ENCODE measurements around the gene B4GALNT2. TPM values are rescaled to one million over a fixed set of nuclear protein-coding genes. Genes with fewer than 3 reads are reported as not detected.

B4GALNT2 gene
- total and polyA plus RNA-seq, 2 donors (not counting 3 experiments of a cell fraction or from before 2014, with no cell fraction given) = 0.11 TPM; not detected in 1

DNA sequence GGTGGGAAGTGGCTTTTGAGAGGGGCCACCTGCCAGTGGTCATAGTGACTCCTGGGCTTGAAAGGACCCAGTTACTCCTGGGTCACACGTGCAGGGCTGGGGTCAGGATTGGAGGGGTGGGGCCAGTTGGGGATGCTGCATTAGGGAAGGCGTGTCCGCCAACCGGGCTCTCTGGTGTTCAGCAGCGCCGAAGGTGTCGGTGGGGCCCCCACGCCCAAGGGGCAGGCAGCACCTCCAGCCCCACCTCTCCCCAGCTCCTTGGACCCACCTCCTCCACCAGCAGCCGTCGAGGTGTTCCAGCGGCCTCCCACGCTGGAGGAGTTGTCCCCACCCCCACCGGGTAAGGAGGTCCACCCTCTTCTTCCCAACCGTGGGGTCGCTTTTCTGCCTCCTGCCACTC lies 87.4 kb downstream of the B4GALNT2 start:
- Histone ChIP-seq H3K9me1 (replicated peaks; ENCODE audit: control insufficient read depth, extremely low read depth, insufficient read depth, low read length) (no peaks in the 10 kb centered on the region), H2AFZ (ENCODE audit: low read depth, low read length) (no peak overlapping the region), H3K4me2 (ENCODE audit: insufficient read depth, low read length) (no peak overlapping the region), H3K9ac (replicated peaks; ENCODE audit: extremely low read depth, insufficient read depth, low read length) (no peak overlapping the region), H3K4me1 (ENCODE audit: control insufficient read depth, extremely low read depth, insufficient read depth, low read length) (peaks cover 25% of the 10 kb centered on the region), H3K27ac (ENCODE audit: insufficient read depth, low read depth, low read length) (no peak overlapping the region), H3K36me3 (ENCODE audit: control insufficient read depth in 2 of 2, extremely low read depth in 1 of 2, insufficient read depth in 2 of 2, low read length in 2 of 2) (peaks cover 2 to 24% of the 10 kb centered on the region in 2 experiments), H4K20me1 (replicated peaks; ENCODE audit: control insufficient read depth, extremely low read depth, insufficient read depth, low read length) (no peaks in the 10 kb centered on the region), H3K79me2 (ENCODE audit: control insufficient read depth, insufficient read depth, low read length) (peaks cover 8% of the 10 kb centered on the region), H3K4me3 (replicated peaks in 1 of 3; ENCODE audit: insufficient read depth in 1 of 3, low read depth in 1 of 3, low read length in 3 of 3) (no peak overlapping the region), H3K27me3 (ENCODE audit: control insufficient read depth in 2 of 2, insufficient read depth in 2 of 2, low read length in 2 of 2) (peaks cover 6 to 16% of the 10 kb centered on the region in 2 experiments), H3K9me3 (replicated peaks; ENCODE audit: control insufficient read depth, insufficient read depth, low read length) (no peaks in the 10 kb centered on the region)
- ChIA-PET CTCF (no interaction called here), POLR2A (no interaction called here)
- dilution Hi-C loops (cut with MboI; ENCODE audit: extremely low pct_ligation_motif_present, low sequenced_read_pairs) = no loop called here
- intact Hi-C loops (cut with micrococcal nuclease) = no loop called here
- TF ChIP-seq FOS (IDR thresholded peaks at IDR 0.05; ENCODE audit: borderline replicate concordance, insufficient read depth, low read length) (no peak), GATA2 (IDR thresholded peaks at IDR 0.05; ENCODE audit: insufficient read depth, insufficient read length, low read depth, low read length) (no peak), EZH2 (IDR thresholded peaks at IDR 0.05; ENCODE audit: borderline replicate concordance, low read depth, low read length, severe bottlenecking) (no peak), CTCF (IDR thresholded peaks at IDR 0.05; ENCODE audit: extremely low read depth in 1 of 2, insufficient read depth in 1 of 2, low read depth in 1 of 2, low read length in 2 of 2) (no peak), MYC (IDR thresholded peaks at IDR 0.05; ENCODE audit: low read depth, low read length) (no peak), POLR2A (IDR thresholded peaks at IDR 0.05; ENCODE audit: low read depth, low read length) (no peak), JUN (IDR thresholded peaks at IDR 0.05; ENCODE audit: borderline replicate concordance, insufficient read depth, insufficient read length, low read depth) (no peak), POLR2AphosphoS5 (IDR thresholded peaks at IDR 0.05; ENCODE audit: insufficient read depth, low read depth, low read length) (no peak)
- TF ChIP-seq, protein P1, sequence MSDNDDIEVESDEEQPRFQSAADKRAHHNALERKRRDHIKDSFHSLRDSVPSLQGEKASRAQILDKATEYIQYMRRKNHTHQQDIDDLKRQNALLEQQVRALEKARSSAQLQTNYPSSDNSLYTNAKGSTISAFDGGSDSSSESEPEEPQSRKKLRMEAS (IDR thresholded peaks at IDR 0.05; ENCODE audit: insufficient read depth, insufficient read length) = no peak
- BruUV-seq (replicated peaks) = no TSS peak
- FAIRE-seq (no peak), DNase-seq (ENCODE audit: low read depth, low spot score) (no peak)

Measured in endothelial cell of umbilical vein (primary cell).